Transverse colon (tissue), 4 donors: ENCODE results near the gene ATP5PD. TPM values are rescaled to one million over a fixed set of nuclear protein-coding genes. Genes with fewer than 3 reads are reported as not detected.

Experiments used
- DNase-seq: peaks from one replicate; pipeline ENCODE4 v3.0.0-alpha.2; 2019
- H3K27ac ChIP-seq, 4 donors: fragments of 200-600 bp; sonication (generic); 2 replicates each; pipeline ENCODE4 v1.5.1; 2016 to 2018; ENCODE audit warnings: inconsistent platforms in 4 of 4
- H3K27me3 ChIP-seq: fragments of 200-600 bp; sonication (generic); 2 replicates; pipeline ENCODE4 v1.5.1; 2017; ENCODE audit warnings: inconsistent platforms
- H3K36me3 ChIP-seq, 4 donors: fragments of 200-600 bp; sonication (generic); 2 replicates each; pipeline ENCODE4 v1.5.1; 2017 to 2019; ENCODE audit warnings: inconsistent platforms in 4 of 4
- H3K4me1 ChIP-seq, 4 donors: fragments of 200-600 bp; sonication (generic); 2 replicates each; pipeline ENCODE4 v1.5.1; 2017 to 2020; ENCODE audit warnings: inconsistent platforms in 4 of 4
- H3K4me3 ChIP-seq, 4 donors: fragments of 200-600 bp; sonication (generic); 1 replicate in 1 of 4; 2 replicates in 3 of 4; pipeline versions ENCODE4 v1.5.1 to v1.6.1; 2017 to 2019; ENCODE audit warnings: inconsistent platforms in 4 of 4
- H3K9me3 ChIP-seq, 2 donors: fragments of 200-600 bp; sonication (generic); 2 replicates each; pipeline ENCODE4 v1.5.1; 2017 to 2019; ENCODE audit warnings: inconsistent platforms in 2 of 2
- EP300 ChIP-seq: sonication (generic); formaldehyde crosslinking; IDR thresholded peaks from one replicate; pipeline ENCODE4 v1.6.1; 2017; ENCODE audit warnings: antibody characterized with exemption, low read depth
- POLR2A ChIP-seq: fragments of 450-650 bp; IDR thresholded peaks from one replicate; pipeline ENCODE4 v1.6.1; 2016; ENCODE audit warnings: antibody characterized with exemption, mild to moderate bottlenecking, moderate library complexity
- POLR2AphosphoS5 ChIP-seq, 3 donors: sonication (generic); formaldehyde crosslinking; IDR thresholded peaks; one replicate each; pipeline ENCODE4 v1.6.1; 2016; ENCODE audit warnings: antibody characterized with exemption in 3 of 3
- WGBS, 2 donors: methylation state at CpG; one replicate each; pipeline ENCODE4 v1.1.5; 2018; ENCODE audit warnings: low coverage in 1 of 2; 5-methylcytosine and 5-hydroxymethylcytosine counted together
- in situ Hi-C, 4 donors: fragments of 200-750 bp; cut with MboI; loops; one replicate each; pipeline versions ENCODE4 v1.15.0 to v1.15.1; 2017; ENCODE audit warnings: low sequenced_read_pairs in 3 of 4, low pct_ligation_motif_present in 1 of 4, low pct_unique_long_range_greater_than_20kb in 1 of 4
- intact Hi-C: fragments of 100-400 bp; cut with DNase I; formaldehyde crosslinking; loops from one replicate; pipeline ENCODE4 v1.15.1; 2023; ENCODE audit warnings: low total_unique reads
- total RNA-seq, 4 donors: library from RNA; depleted of rRNA; stranded (reverse); fragments of >200 nt; gene quantifications; one replicate each; pipeline ENCODE4 v1.1.0, GENCODE V29; 2016
- TF ChIP-seq, protein P1 (sequence below), 5 experiments: fragments of 200-600 bp in 3 of 5; fragments of 450-650 bp in 2 of 5; sonication (generic) in 3 of 5; IDR thresholded peaks; 1 replicate in 2 of 5; 2 replicates in 3 of 5; pipeline ENCODE4 v1.5.1; 2016 to 2017; ENCODE audit warnings: antibody characterized with exemption in 5 of 5, inconsistent platforms in 3 of 5, mild to moderate bottlenecking in 2 of 5, moderate library complexity in 1 of 5

The ATP5PD gene
- total RNA-seq, 4 donors from 2014 or later, result 75.2 to 373 (median 245) TPM

DNA sequence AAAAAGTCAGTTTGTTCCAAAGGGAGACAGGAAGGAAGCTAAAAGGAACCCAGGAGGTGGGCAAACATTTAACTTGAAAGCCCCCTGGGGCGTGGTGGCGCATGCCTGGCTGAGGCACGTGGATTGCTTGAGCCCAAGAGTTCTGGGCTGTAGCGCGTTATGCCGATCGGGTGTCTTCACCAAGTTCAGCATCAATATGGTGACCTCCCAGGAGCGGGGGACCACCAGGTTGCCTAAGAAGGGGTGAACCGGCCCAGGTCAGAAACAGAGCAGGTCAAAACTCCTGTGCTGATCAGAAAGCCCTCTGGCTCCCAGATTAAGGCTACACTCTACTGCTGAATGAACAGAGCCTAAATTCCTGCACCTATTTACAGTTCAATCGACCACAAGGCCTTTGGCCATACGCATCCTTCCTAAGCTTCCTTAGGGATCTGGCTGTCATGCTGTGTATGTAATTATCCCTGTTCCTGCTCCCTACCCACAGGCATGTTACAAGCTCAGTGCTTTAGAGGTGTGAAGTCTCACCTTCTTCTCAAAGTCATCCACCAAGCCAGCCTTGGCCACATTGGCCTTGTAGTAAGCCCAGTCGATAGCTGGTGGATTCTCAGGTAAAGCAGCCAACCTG lies 5.0 kb downstream of the ATP5PD start:
- intact Hi-C loops (no loop called here), in situ Hi-C loops (no loop called here)
- Histone ChIP-seq H3K36me3 (peaks cover 0 to 42% (median 18%) of the 10 kb centered on the region in 4 donors), H3K9me3 (no peaks in the 10 kb centered on the region), H3K27ac (no peak overlapping the region), H3K4me1 (peaks cover 5 to 14% (median 11%) of the 10 kb centered on the region in 4 donors), H3K4me3 (no peak overlapping the region), H3K27me3 (no peaks in the 10 kb centered on the region)
- TF ChIP-seq POLR2A (no peak), POLR2AphosphoS5 (IDR thresholded peaks at IDR 0.05) (no peak), EP300 (no peak)
- TF ChIP-seq, protein P1, sequence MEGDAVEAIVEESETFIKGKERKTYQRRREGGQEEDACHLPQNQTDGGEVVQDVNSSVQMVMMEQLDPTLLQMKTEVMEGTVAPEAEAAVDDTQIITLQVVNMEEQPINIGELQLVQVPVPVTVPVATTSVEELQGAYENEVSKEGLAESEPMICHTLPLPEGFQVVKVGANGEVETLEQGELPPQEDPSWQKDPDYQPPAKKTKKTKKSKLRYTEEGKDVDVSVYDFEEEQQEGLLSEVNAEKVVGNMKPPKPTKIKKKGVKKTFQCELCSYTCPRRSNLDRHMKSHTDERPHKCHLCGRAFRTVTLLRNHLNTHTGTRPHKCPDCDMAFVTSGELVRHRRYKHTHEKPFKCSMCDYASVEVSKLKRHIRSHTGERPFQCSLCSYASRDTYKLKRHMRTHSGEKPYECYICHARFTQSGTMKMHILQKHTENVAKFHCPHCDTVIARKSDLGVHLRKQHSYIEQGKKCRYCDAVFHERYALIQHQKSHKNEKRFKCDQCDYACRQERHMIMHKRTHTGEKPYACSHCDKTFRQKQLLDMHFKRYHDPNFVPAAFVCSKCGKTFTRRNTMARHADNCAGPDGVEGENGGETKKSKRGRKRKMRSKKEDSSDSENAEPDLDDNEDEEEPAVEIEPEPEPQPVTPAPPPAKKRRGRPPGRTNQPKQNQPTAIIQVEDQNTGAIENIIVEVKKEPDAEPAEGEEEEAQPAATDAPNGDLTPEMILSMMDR (IDR thresholded peaks at IDR 0.05), result no peak
- DNase-seq, result no peak
- WGBS, 2 donors, result 88% methylated on average over 11 of the region's 12 CpGs; no CpG with 5 or more reads in 1 of the 2 donors

DNA sequence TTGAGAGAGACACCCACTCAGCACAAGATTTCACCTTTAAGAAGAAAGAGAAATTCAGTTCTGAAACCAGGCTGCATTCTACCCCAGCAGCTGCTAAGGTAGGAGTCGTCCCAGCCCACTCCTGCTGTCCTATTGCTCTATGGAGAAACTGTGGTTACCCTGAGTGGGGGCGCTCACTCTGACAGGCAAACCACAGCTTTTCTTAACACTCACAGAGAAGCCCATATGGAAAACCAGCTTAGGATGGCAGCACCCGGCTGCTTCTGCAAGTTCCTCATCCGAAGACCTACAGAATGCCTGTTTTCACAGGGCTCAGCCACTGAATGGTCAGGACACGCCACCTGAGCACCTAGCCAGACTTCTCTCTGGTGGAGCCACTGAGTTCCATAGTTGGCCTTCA lies 7.5 kb downstream of the ATP5PD start:
- intact Hi-C loops, result no loop called here
- DNase-seq, result no peak
- Histone ChIP-seq H3K27ac (no peak overlapping the region), H3K36me3 (peaks cover 0 to 42% (median 18%) of the 10 kb centered on the region in 4 donors), H3K27me3 (no peaks in the 10 kb centered on the region), H3K9me3 (no peaks in the 10 kb centered on the region), H3K4me1 (peaks cover 15 to 28% (median 26%) of the 10 kb centered on the region in 4 donors), H3K4me3 (no peak overlapping the region)
- TF ChIP-seq, protein P1 (IDR thresholded peaks at IDR 0.05), result no peak
- TF ChIP-seq EP300 (no peak), POLR2A (no peak), POLR2AphosphoS5 (IDR thresholded peaks at IDR 0.05) (no peak)
- in situ Hi-C loops, result no loop called here
- 82 to 100% methylated on average over 1 to 5 of the region's 5 CpGs for WGBS, 2 donors

DNA sequence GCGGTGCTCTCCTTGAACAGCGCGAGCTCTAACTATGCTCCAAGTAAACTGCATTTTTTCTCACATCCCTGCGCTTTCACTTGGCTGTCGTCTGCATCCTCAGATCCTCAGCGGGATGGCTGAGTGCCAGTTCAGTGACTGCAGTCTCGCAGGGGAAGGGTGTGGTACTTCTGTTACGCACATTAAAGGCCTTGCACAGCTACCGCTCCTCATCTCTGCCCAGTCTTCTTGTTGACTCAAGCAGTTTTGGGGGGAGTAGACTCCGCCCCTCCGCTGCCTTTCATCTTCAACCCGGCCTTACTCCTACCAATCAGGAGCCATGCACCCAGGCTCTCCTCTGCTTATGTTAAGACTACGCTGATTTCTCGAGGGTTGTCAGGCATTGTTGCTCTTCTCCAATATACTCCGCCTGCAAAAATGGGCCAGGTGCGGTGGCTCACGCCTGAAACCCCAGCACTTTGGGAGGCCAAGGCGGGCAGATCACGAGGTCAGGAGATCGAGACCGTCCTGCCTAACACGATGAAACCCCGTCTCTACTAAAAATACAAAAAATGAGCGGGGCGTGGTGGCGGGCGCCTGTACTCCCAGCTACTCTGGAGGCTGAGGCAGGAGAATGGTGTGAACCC lies 10.0 kb downstream of the ATP5PD start:
- peaks cover 0 to 35% (median 17%) of the 10 kb centered on the region in 4 donors for H3K36me3 ChIP-seq
- H3K9me3 ChIP-seq, result no peaks in the 10 kb centered on the region
- no peaks in the 10 kb centered on the region for H3K27me3 ChIP-seq
- TF ChIP-seq POLR2A (no peak), EP300 (no peak), POLR2AphosphoS5 (IDR thresholded peaks at IDR 0.05) (peak in 2 of 3 donors; percentile 55 to 60)
- TF ChIP-seq, protein P1 (IDR thresholded peaks at IDR 0.05), result no peak
- H3K4me1 ChIP-seq, result peaks cover 24 to 51% (median 47%) of the 10 kb centered on the region in 4 donors
- H3K27ac ChIP-seq, result peak overlapping the region; percentile 86 to 98 (median 91)
- H3K4me3 ChIP-seq, result no peak overlapping the region
- intact Hi-C loops, result no loop called here
- WGBS, 2 donors, result 46 to 48% methylated on average over 4 to 27 of the region's 27 CpGs
- in situ Hi-C loops, result no loop called here
- peak; percentile 90 for DNase-seq

DNA sequence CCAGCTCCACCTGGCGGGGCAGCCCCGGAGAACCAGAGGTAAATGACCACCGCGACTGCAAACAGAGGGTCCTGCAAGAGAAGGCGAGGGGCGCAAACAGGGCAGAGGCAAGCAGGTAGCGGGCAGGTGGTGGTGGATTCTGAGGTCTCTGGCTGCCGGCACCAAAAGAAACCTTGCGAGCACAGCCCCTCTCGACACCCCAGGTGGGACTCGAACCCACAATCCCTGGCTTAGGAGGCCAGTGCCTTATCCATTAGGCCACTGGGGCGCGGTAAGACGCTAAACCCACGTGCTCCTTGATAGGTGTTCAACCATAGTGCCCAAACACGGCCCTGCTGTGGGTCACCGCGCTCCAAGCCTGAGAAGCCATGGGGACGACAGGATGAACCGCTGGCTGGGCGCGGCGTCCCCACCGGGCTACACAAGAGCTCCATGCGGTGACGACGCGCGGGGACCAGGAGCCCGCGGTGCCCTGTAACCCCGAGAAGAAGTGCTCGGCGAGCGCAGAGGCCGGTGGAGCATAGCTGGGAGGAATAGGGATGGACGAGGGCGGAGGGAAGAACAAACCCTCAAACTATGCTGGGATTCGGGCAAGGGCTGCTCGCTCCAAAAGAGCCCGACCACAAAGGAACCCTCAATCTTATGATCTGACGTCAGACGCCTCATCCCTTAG lies 12.4 kb downstream of the ATP5PD start:
- in situ Hi-C loops, result no loop called here
- TF ChIP-seq, protein P1 (IDR thresholded peaks at IDR 0.05), result peak in 2 of 5 experiments; percentile 7 to 27
- TF ChIP-seq POLR2AphosphoS5 (IDR thresholded peaks at IDR 0.05) (peak in 2 of 3 donors; percentile 15 to 54), EP300 (no peak)
- peak; percentile 88 for DNase-seq
- peaks cover 0 to 13% (median 7%) of the 10 kb centered on the region in 4 donors for H3K36me3 ChIP-seq
- intact Hi-C loops, result no loop called here
- peak overlapping the region; percentile 86 to 98 (median 91) for H3K27ac ChIP-seq
- WGBS, 2 donors, result 1% methylated on average over 29 of the region's 43 CpGs; no CpG with 5 or more reads in 1 of the 2 donors
- H3K27me3 ChIP-seq, result no peaks in the 10 kb centered on the region
- peak overlapping the region; percentile 46 to 62 (median 51) for H3K4me3 ChIP-seq
- H3K4me1 ChIP-seq, result peaks cover 24 to 52% (median 47%) of the 10 kb centered on the region in 4 donors
- H3K9me3 ChIP-seq, result no peaks in the 10 kb centered on the region
